WI38 (cell line): ENCODE measurements around the gene RETSAT.
"Not testable (repeated sequence)": the region's sequence is repeated elsewhere in the genome, so short reads cannot be mapped to it uniquely, and the experiment has no call there.

Experiments
- H3K4me3 ChIP-seq: 2 replicates; pipeline ENCODE4 v1.5.1; 2011; ENCODE audit warnings: low read depth, mild to moderate bottlenecking, control low read depth, low read length
- CTCF ChIP-seq: IDR thresholded peaks from 2 replicates; pipeline ENCODE4 v1.5.1; 2012; ENCODE audit warnings: low read depth, mild to moderate bottlenecking, control low read depth, low read length

The RETSAT gene

DNA sequence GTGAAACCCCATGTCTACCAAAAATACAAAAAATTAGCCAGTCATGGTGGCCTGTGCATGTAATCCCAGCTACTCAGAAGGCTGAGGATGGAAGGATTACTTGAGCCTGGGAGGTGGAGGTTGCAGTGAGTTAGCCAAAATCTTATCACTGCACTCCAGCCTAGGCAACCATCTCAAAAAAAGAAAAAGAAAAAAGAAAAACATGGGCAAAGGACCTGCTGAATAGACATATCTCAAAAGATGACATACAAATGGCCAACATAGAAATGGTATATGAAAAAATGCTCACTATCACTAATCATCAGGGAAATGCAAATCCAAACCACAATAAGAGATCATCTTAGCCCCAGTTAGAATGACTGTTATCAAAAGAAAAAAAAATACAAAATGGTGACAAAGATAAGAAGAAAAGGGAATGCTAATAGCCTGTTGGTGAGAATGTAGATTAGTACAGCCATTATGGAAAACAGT, 25.1 kb downstream of the RETSAT start:
- no peak overlapping the region for H3K4me3 ChIP-seq
- TF ChIP-seq CTCF = no peak

DNA sequence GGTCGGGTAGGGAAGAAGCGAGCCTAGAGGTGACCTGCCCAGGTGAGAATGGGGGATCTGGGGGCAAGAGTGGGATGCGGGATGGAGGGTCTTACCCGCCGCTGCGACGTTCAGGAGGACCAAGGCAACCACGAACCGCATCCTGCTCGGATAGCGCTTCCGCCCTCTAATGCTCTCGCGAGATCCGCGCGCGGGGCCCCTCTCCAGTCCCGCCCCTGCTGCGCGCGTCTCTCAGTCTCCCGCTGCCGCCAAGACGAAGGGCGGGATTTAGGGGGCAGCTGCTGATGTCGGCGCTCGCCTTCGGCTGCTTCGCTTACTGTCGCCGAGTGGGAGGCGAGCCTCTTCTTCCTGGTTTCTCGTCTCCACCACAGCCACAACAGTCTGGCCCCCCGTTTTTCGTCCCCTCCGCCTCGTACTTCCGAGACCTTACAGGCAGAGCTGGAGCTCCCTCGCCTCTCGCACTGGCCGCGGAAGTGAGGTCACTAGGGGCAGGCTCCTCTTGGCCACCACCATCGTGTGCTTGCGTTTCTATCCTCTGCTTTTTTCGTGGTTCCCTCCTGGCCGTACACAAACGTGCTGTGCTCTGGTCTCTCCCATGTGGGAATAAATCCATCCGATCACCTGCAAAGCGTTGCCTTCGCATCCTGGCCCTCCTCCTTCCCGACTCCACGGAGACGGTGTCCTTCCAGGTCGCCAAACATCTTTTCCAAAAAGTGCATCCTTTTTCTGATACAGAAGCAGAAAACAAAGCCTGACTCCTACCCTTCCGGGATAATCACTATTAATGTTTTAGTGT, 26.3 kb downstream of the RETSAT start, which contains the start of gene TGOLN2:
TGOLN2 (minus strand) TSS at position 168 of the 796 bp plus-strand sequence; CDS start at position 141, 27 bp downstream.
- peak within 1 kb of the TSS; percentile 87 for H3K4me3 ChIP-seq
- TF ChIP-seq CTCF = no peak

GRCh38 chr2:85327160-85327821, 27.0 kb downstream of the RETSAT start:
- peak overlapping the region; percentile 87 for H3K4me3 ChIP-seq
- no peak for TF ChIP-seq CTCF

DNA sequence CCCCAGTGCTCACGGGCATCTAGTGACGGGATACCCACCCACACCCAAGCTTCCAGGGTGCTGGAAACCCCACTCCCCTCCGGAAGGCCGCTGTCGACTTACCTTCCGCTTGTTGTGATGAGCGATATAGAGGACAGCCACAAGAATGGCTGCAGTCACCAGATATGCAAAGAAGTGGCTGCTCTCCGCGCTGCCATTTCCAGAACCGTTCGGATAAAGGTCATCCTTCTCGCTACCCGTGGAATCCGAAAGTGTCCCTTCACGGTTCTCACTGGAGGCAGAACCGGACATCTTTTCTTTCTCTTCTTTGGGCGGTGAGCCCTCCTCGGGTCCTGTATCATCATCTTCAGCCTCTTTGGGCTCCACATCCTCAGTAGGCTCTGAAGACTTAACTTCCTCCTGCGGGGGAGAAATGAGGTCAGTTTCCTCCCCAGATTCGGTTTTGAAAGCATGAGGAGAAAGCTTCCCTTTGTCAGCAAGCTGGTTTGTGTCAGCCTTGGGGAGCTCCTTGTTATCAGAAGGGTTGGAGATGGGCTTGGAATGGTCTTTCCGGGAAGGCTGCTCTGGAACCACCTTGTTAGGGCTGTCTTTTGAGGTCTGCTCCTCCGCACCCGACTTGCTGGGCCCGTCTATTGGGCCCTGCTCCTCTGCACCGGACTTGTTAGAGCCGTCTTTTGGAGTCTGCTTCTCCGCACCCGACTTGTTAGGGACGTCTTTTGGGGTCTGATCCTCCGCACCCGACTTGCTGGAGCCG, 27.7 kb downstream of the RETSAT start:
- peak overlapping the region; percentile 87 for H3K4me3 ChIP-seq
- no peak for TF ChIP-seq CTCF

DNA sequence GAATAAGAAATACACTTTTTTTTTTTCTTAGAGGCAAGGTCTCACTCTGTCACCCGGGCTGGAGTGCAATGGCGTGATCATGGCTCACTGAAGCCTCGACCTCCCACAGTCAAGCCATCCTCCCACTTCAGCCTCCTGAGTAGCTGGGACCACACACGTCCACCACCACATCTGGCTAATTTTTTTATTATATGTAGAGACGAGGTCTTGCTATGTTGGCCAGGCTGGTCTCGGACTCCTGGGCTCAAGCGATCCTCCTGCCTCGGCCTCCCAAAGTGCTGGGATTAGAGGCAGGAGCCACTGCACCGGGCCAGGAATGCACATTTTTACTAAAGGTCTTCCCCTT, 28.9 kb downstream of the RETSAT start:
- no peak for TF ChIP-seq CTCF
- H3K4me3 ChIP-seq = peak overlapping the region; percentile 87

DNA sequence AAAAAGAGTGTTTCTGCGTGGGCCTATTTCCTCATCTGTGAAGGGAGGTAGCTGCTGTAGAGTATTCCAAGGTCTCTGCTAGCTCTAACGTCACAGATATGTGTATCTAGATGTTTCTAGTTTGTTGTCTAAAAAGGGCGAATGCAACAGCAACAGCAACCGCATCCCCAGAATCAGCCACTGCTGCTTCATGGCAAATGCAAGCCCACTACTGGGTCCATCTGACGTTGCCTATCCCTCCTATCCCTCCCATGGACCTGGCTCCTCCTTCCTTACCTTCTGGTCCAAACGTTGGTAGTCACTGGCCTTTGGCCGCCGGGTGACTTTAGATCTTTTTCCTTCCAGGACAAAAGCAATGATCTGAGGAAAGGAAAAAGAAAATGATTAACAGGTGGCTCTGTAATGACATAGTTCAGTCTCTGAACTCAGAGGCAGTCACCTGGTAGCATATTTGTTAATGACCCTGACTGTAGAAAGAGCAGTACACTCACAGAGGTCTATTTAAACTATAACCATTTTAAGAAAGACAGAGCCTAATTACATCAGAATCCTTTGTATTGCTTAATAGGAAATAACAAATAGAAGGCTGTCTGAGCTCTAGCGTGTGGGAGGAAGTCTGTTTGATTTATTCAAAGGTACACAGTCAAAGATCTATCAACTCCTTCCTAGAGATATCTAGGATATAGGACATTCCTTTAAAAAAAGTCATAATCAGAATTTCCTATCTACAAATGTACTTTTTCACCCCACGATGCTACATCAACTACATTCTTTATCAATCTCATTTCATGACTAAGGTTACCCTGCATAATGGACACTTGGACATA, 29.5 kb downstream of the RETSAT start:
- peak overlapping the region; percentile 87 for H3K4me3 ChIP-seq
- no peak for TF ChIP-seq CTCF

GRCh38 chr2:85323988-85324367, 30.4 kb downstream of the RETSAT start:
- not testable (repeated sequence) for H3K4me3 ChIP-seq
